ENCODE data around the gene LHFPL3.

DNA sequence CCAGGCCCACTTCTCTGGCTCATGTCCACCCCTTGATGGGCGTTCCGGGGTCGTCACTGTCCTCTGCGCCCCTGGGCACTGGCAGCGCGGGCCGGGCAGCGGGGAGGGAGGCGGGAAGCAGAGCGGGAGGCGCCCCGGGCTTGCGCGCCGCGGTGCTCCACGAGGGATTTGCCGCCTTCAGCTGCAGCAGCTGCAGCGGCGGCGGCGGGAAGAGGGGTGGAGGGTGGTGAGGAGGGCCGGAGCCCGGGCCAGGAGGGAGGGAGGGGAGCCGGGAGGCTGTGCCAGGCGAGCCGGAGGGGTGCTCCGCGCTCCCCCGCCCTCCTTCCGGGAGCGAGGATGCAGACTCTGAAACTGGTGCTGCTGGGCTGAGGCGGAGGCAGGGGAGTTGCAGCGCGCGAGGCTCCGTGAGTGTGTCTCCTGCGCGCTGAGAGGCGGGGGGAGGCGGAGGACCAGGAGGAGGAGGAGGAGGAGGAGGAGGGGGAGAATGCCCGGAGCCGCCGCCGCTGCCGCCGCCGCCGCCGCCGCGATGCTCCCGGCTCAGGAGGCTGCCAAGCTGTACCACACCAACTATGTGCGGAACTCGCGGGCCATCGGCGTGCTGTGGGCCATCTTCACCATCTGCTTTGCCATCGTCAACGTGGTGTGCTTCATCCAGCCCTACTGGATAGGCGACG, at the start of gene LHFPL3:
- no peak for TF ChIP-seq EZH2 (IDR thresholded peaks at IDR 0.05; ENCODE audit: borderline replicate concordance, low read length)
- TF ChIP-seq, protein P1, sequence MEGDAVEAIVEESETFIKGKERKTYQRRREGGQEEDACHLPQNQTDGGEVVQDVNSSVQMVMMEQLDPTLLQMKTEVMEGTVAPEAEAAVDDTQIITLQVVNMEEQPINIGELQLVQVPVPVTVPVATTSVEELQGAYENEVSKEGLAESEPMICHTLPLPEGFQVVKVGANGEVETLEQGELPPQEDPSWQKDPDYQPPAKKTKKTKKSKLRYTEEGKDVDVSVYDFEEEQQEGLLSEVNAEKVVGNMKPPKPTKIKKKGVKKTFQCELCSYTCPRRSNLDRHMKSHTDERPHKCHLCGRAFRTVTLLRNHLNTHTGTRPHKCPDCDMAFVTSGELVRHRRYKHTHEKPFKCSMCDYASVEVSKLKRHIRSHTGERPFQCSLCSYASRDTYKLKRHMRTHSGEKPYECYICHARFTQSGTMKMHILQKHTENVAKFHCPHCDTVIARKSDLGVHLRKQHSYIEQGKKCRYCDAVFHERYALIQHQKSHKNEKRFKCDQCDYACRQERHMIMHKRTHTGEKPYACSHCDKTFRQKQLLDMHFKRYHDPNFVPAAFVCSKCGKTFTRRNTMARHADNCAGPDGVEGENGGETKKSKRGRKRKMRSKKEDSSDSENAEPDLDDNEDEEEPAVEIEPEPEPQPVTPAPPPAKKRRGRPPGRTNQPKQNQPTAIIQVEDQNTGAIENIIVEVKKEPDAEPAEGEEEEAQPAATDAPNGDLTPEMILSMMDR (IDR thresholded peaks at IDR 0.05; ENCODE audit: low read length) = no peak

Measured in OCI-LY1 (cell line).